VCaP (cell line): Measurements from ENCODE around the gene SPAG4.

Experiments
- H3K27ac ChIP-seq: fragments of 450-650 bp; 2 replicates; pipeline ENCODE4 v1.5.1; 2017
- TF ChIP-seq, protein P1 (sequence below): fragments of 450-650 bp; conservative IDR thresholded peaks from 2 replicates; pipeline ENCODE4 v1.5.1; 2017; ENCODE audit warnings: mild to moderate bottlenecking, moderate library complexity

The SPAG4 gene

DNA sequence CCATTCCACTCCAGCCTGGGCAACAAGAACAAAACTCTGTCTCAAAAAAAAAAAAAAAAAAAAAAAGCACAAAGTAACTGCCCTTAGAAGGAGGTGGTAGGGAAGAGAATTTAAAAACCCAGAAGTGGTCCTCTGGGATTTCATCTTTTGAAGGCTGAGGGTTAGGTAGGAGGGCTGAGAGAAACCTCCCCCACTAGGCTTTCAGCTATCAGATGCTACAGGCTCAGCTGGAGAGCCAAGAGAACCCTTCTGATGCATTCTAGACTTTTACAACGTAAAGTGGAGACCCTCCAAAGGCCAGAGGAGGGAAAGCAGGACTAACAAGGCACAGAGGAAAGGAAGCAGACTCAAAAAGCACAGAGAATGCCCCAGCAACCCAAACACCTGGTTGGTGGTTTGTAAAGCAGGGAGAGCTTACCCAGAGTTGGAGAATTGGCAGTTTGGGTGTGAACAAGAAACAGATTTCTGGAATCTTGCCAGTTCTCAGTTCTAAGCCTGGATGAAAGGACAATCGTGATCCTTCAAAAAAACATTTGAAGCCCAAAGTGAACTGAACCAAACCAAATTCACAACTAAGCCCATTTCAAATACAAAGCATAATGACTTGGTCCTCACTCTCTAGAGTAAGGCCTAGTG, 23.2 kb upstream of the SPAG4 start:
- TF ChIP-seq, protein P1, sequence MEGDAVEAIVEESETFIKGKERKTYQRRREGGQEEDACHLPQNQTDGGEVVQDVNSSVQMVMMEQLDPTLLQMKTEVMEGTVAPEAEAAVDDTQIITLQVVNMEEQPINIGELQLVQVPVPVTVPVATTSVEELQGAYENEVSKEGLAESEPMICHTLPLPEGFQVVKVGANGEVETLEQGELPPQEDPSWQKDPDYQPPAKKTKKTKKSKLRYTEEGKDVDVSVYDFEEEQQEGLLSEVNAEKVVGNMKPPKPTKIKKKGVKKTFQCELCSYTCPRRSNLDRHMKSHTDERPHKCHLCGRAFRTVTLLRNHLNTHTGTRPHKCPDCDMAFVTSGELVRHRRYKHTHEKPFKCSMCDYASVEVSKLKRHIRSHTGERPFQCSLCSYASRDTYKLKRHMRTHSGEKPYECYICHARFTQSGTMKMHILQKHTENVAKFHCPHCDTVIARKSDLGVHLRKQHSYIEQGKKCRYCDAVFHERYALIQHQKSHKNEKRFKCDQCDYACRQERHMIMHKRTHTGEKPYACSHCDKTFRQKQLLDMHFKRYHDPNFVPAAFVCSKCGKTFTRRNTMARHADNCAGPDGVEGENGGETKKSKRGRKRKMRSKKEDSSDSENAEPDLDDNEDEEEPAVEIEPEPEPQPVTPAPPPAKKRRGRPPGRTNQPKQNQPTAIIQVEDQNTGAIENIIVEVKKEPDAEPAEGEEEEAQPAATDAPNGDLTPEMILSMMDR: no peak
- H3K27ac ChIP-seq: no peak overlapping the region

DNA sequence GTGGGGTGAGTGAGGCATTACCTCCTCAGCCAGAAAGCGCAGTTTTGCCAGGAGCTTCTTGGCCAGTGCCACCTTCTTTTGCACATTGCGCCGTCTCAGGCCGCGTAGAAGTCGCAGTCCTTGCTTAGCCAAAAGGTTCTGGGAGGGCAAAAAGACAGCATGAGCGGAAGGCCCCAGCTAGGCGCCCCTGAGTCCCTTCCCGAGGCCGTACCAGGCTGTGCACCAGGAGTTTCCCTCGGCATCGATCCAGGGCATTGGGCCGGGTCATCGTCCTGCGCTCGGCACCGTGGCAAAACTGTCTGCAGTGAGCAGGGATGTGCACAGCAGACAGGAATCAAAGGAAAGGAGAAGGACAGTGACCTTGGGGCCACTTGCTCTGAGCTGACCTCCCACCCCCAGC, 20.2 kb upstream of the SPAG4 start:
- H3K27ac ChIP-seq: no peak overlapping the region
- TF ChIP-seq, protein P1: no peak

DNA sequence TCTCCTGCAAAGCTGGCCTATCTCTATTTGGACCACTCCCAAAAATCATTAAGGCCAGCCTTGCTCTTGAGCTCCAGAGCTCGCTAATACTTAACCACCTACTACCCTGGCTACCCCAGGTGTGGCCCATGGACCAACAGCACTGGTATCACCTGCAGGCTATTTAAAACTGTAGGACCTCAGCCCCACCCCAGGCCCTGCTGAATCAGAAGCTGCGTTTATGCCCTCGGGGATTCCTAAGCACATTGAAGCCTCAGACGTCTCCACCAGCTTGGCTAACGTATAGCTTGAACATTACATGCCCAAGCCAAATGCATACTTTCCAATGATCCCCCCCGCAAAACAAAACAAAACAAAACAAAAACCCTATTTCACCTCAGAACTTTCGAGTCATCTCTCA, 19.7 kb upstream of the SPAG4 start:
- H3K27ac ChIP-seq: no peak overlapping the region
- TF ChIP-seq, protein P1: no peak

DNA sequence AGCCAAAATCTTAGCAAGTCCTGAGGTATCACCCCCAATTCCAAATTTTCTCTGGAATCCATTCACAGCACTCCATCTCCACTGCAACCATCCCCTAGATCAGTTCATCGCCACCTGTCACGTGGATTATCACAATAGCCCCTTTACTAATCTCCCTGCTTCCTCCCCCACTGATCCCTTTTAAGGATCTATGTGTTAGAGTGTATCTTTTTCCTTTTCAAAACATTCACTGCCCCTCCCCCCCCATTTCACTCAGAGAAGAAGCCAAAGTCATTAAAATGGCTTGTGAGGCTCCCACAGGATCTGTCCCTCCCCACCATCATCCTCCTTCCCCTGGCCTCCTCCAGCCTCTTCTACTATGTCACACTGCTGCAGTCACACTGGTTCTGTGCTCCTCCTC, 18.4 kb upstream of the SPAG4 start:
- H3K27ac ChIP-seq: no peak overlapping the region
- TF ChIP-seq, protein P1: no peak

DNA sequence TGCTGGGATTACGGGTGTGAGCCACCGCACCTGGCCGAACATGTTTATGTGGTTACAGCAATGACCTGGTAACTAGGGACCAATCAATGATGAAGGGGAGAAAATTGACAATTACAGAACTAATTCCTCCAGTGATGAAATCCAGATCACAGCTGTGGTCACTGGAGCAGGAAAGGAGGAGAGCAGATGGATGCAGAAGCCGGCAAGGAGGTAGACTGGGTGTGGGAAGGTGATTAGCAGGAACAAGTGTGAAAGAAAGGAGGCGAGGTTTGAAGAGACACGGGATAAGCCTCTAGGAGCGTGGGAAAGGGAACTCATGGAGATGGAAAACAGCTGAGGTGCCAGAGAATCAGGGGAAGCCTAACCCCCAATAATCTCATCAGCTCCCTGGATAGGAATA, 17.2 kb upstream of the SPAG4 start:
- TF ChIP-seq, protein P1: no peak
- no peak overlapping the region for H3K27ac ChIP-seq

DNA sequence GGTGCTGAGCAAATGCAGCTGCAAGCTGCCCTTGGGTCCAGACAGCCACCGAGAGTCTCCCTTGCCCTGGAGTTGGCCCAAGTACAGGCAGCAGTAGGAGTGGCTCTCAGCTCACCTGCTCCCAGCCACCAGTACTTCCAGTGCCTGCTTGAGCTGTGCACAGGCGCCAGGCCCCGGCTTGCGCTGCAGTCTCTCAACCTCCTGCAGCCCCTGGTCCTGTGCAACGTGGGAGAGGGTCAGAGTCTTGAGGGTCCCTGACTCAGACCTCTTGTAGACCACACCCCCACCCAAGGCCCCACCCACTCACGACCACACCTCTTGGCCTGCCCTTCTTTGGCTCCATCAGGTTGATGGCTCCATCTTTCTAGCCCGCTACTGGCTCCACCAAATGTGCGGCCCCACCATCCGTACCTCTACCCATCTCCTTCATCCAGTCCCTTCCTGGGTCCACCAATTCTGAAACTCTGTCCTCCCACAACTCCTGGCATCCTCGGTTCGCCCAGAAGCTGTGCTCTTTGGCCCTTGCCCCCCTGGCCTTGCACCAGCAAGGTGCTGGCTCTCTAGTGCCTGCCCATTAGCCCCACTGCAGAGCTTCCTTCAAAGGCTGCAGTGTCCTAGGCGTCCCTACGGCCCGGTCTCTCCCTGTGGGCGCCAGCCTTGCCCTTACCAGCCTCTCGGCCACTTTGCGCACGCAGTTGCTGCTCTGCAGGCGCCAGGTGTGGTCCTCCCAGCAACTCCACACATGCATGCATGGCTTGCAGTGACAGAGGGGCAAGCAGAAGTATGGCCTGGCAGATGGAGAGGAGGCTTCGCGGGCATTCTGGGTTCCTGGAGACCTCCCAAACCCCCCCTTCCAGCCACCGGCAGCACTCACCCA, 16.5 kb upstream of the SPAG4 start:
- H3K27ac ChIP-seq: no peak overlapping the region
- TF ChIP-seq, protein P1: no peak

DNA sequence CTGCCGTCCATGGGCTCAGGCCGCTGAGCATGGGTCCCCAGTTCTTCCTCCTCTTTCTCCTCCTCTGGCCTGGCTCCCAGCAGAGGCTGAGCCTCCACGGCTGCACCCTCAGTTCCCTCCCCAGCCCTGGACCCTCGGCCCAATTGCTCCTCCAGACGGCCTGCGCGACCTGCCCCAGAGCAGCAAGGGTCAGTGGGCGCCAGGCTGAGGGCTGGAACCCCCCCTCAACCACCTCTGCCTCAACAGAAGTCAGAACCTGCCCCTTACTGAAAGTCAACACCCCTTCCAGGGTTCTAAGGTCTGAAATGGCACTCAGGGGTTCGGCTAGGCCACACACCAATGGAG, 15.9 kb upstream of the SPAG4 start:
- no peak overlapping the region for H3K27ac ChIP-seq
- TF ChIP-seq, protein P1: no peak
